Right lobe of liver (tissue), 6 donors: Measurements from ENCODE around the gene CWC27. TPM values are rescaled to one million over a fixed set of nuclear protein-coding genes. Genes with fewer than 3 reads are reported as not detected.

ENCODE experiments used
- ATAC-seq, 4 donors: fragments of 200-7000 bp; cut with Tn5 transposase; one replicate each; pipeline ENCODE4 v1.9.1; 2020; ENCODE audit warnings: mild to moderate bottlenecking in 4 of 4, moderate library complexity in 4 of 4
- DNase-seq, 3 donors: peaks; one replicate each; pipeline ENCODE4 v3.0.0-alpha.2; 2020
- H3K27ac ChIP-seq, 3 donors: fragments of 200-600 bp; one replicate each; pipeline ENCODE4 v1.8.0; 2022
- H3K27me3 ChIP-seq, 2 donors: fragments of 200-600 bp; one replicate each; pipeline ENCODE4 v1.8.0; 2022
- H3K36me3 ChIP-seq, 4 donors: fragments of 200-600 bp; sonication (generic) in 1 of 4; one replicate each; pipeline versions ENCODE4 v1.5.1 to v1.8.0; 2017 to 2022; ENCODE audit warnings: control low read depth in 1 of 4
- H3K4me1 ChIP-seq, 4 donors: fragments of 200-600 bp; sonication (generic) in 1 of 4; one replicate each; pipeline versions ENCODE4 v1.5.1 to v1.8.0; 2017 to 2022; ENCODE audit warnings: control low read depth in 1 of 4
- H3K4me3 ChIP-seq, 3 donors: fragments of 200-600 bp; one replicate each; pipeline ENCODE4 v1.8.0; 2022
- H3K9me3 ChIP-seq, 4 donors: fragments of 200-600 bp; sonication (generic) in 1 of 4; one replicate each; pipeline versions ENCODE4 v1.5.1 to v1.8.0; 2017 to 2022; ENCODE audit warnings: control low read depth in 1 of 4
- CTCF ChIP-seq, 4 donors: fragments of 200-600 bp in 3 of 4; fragments of 450-650 bp in 1 of 4; IDR thresholded peaks; one replicate each; pipeline versions ENCODE4 v1.5.1 to v1.8.0; 2016 to 2022; ENCODE audit warnings: antibody characterized with exemption in 4 of 4, mild to moderate bottlenecking in 2 of 4
- POLR2A ChIP-seq: fragments of 450-650 bp; IDR thresholded peaks from one replicate; pipeline ENCODE4 v1.6.1; 2017; ENCODE audit warnings: antibody characterized with exemption, mild to moderate bottlenecking
- WGBS: methylation state at CpG from one replicate; pipeline ENCODE4 v1.1.6; 2018; ENCODE audit warnings: low coverage, low lambda C conversion rate; ENCODE audit not compliant: insufficient coverage; ENCODE audit errors: missing lambda C conversion rate; 5-methylcytosine and 5-hydroxymethylcytosine counted together
- intact Hi-C, 2 donors: fragments of 100-400 bp; cut with DNase I; formaldehyde crosslinking; loops; one replicate each; pipeline versions ENCODE4 v1.11.2 to v1.14.1; 2022
- total RNA-seq, 6 experiments: library from RNA; depleted of rRNA in 2 of 6; stranded (reverse); fragments of >200 nt in 2 of 6; fragmentation: NEBNext Ultra II Directional in 3 of 6; extraction: Animal tissue kit (Norgen Biotek cat#: 25700) in 3 of 6; gene quantifications; one replicate each; pipeline versions ENCODE4 v1.1.0 to v1.2.4, GENCODE V29; 2016 to 2023
- donor health status: DM: no; HTN: yes; CAD: no.
- donor health status: DM: no; HTN: no; CAD: no.
- donor health status: DM: no; HTN: no; CAD: no.
- donor health status: DM: no; HTN: yes; CAD: no.
- donor health status: DM: no; HTN: yes; CAD: no.

Gene CWC27
- total RNA-seq, 6 experiments from 2014 or later: 5.8 to 7.3 (median 6.8) TPM

GRCh38 chr5:64838376-64838775 lies 69.6 kb downstream of the CWC27 start:
- Histone ChIP-seq H3K36me3 (no peaks in the 10 kb centered on the region), H3K27me3 (no peaks in the 10 kb centered on the region), H3K4me1 (no peaks in the 10 kb centered on the region), H3K9me3 (no peaks in the 10 kb centered on the region), H3K27ac (no peak overlapping the region), H3K4me3 (no peak overlapping the region)
- 71% methylated on average over 1 of the region's 1 CpG for WGBS
- ATAC-seq: no peak
- TF ChIP-seq CTCF (IDR thresholded peaks at IDR 0.05) (no peak), POLR2A (no peak)
- no peak for DNase-seq
- intact Hi-C loops: no loop called here

GRCh38 chr5:64838803-64839202 lies 70.1 kb downstream of the CWC27 start:
- intact Hi-C loops: no loop called here
- no peak for ATAC-seq
- DNase-seq: no peak
- H3K27me3 ChIP-seq: no peaks in the 10 kb centered on the region
- no peaks in the 10 kb centered on the region for H3K4me1 ChIP-seq
- H3K36me3 ChIP-seq: no peaks in the 10 kb centered on the region
- no peak for TF ChIP-seq CTCF (IDR thresholded peaks at IDR 0.05)
- TF ChIP-seq POLR2A: no peak
- H3K9me3 ChIP-seq: no peaks in the 10 kb centered on the region
- no peak overlapping the region for H3K27ac ChIP-seq
- no peak overlapping the region for H3K4me3 ChIP-seq

GRCh38 chr5:64839936-64840335 lies 71.2 kb downstream of the CWC27 start:
- Histone ChIP-seq H3K4me1 (no peaks in the 10 kb centered on the region), H3K9me3 (no peaks in the 10 kb centered on the region), H3K36me3 (no peaks in the 10 kb centered on the region), H3K4me3 (no peak overlapping the region), H3K27ac (no peak overlapping the region), H3K27me3 (no peaks in the 10 kb centered on the region)
- intact Hi-C loops: no loop called here
- ATAC-seq (no peak), DNase-seq (no peak)
- 86% methylated on average over 1 of the region's 1 CpG for WGBS
- no peak for TF ChIP-seq POLR2A

- Histone ChIP-seq H3K4me1 (no peaks in the 10 kb centered on the region), H3K4me3 (no peak overlapping the region), H3K27ac (no peak overlapping the region), H3K27me3 (no peaks in the 10 kb centered on the region), H3K36me3 (no peaks in the 10 kb centered on the region), H3K9me3 (peaks cover 0 to 6% (median 0%) of the 10 kb centered on the region in 4 donors)
- intact Hi-C loops: no loop called here
- DNase-seq (no peak), ATAC-seq (no peak)
- no peak for TF ChIP-seq POLR2A
- TF ChIP-seq CTCF (IDR thresholded peaks at IDR 0.05): no peak
- 83% methylated on average over 1 of the region's 1 CpG for WGBS
Measured at GRCh38 chr5:64840958-64841357, 72.2 kb downstream of the CWC27 start.

- 91% methylated on average over 5 of the region's 5 CpGs for WGBS
- intact Hi-C loops: no loop called here
- DNase-seq (no peak), ATAC-seq (no peak)
- H3K27ac ChIP-seq: no peak overlapping the region
- no peaks in the 10 kb centered on the region for H3K27me3 ChIP-seq
- H3K36me3 ChIP-seq: no peaks in the 10 kb centered on the region
- TF ChIP-seq CTCF (IDR thresholded peaks at IDR 0.05) (no peak), POLR2A (no peak)
- no peak overlapping the region for H3K4me3 ChIP-seq
- no peaks in the 10 kb centered on the region for H3K9me3 ChIP-seq
- H3K4me1 ChIP-seq: no peaks in the 10 kb centered on the region
Measured at GRCh38 chr5:64853777-64854176, 85.0 kb downstream of the CWC27 start.
